Fibroblast of the conjunctiva (primary cell): ENCODE measurements around the gene NHS.

Source experiments
- DNase-seq: peaks from one replicate; pipeline ENCODE4 v3.0.0-alpha.2; 2010; ENCODE audit warnings: low read depth

The NHS gene

GRCh38 chrX:17674601-17675000 lies 299.6 kb downstream of the NHS start:
- DNase-seq: no peak

- no peak for DNase-seq
Observed at GRCh38 chrX:17679261-17679660, 304.3 kb downstream of the NHS start.

GRCh38 chrX:17679820-17680219 lies 304.8 kb downstream of the NHS start:
- no peak for DNase-seq

GRCh38 chrX:17680732-17681413 lies 305.9 kb downstream of the NHS start:
- DNase-seq: no peak

- DNase-seq: no peak
Observed at GRCh38 chrX:17682259-17682658, 307.3 kb downstream of the NHS start.

- DNase-seq: no peak
Observed at GRCh38 chrX:17685026-17685425, 310.0 kb downstream of the NHS start.

GRCh38 chrX:17687648-17688047 lies 312.6 kb downstream of the NHS start:
- DNase-seq: no peak

- DNase-seq: peak; percentile 64
Observed at GRCh38 chrX:17689971-17690409, 315.0 kb downstream of the NHS start.

GRCh38 chrX:17692709-17693346 lies 317.8 kb downstream of the NHS start:
- peak; percentile 51 for DNase-seq

- DNase-seq: no peak
Observed at GRCh38 chrX:17697191-17697590, 322.2 kb downstream of the NHS start.

- DNase-seq: no peak
Observed at GRCh38 chrX:17700976-17701375, 326.0 kb downstream of the NHS start.

GRCh38 chrX:17703201-17703600 lies 328.2 kb downstream of the NHS start:
- no peak for DNase-seq

GRCh38 chrX:17705211-17705610 lies 330.2 kb downstream of the NHS start:
- no peak for DNase-seq

GRCh38 chrX:17706676-17707075 lies 331.7 kb downstream of the NHS start:
- DNase-seq: no peak

- DNase-seq: no peak
Observed at GRCh38 chrX:17707731-17708130, 332.7 kb downstream of the NHS start.

- DNase-seq: no peak
Observed at GRCh38 chrX:17710871-17711301, 335.9 kb downstream of the NHS start.

- DNase-seq: no peak
Observed at GRCh38 chrX:17713288-17713687, 338.3 kb downstream of the NHS start.

- no peak for DNase-seq
Observed at GRCh38 chrX:17718649-17719165, 343.7 kb downstream of the NHS start.

- DNase-seq: no peak
Observed at GRCh38 chrX:17719711-17720110, 344.7 kb downstream of the NHS start.

GRCh38 chrX:17721715-17722114 lies 346.7 kb downstream of the NHS start:
- DNase-seq: no peak

GRCh38 chrX:17725181-17725580 lies 350.2 kb downstream of the NHS start:
- no peak for DNase-seq

GRCh38 chrX:17732138-17732783 lies 357.3 kb downstream of the NHS start:
- peak; percentile 10 for DNase-seq

GRCh38 chrX:17735406-17735805 lies 360.4 kb downstream of the NHS start:
- DNase-seq: no peak
